H1 (cell line): Measurements from ENCODE around the gene RBM4B. TPM values are rescaled to one million over a fixed set of nuclear protein-coding genes. Genes with fewer than 3 reads are reported as not detected.

Source experiments
- CBX5 ChIP-seq: fragments of 300-800, 300-1000 bp; sonication (generic); IDR thresholded peaks from 2 replicates; pipeline ENCODE4 v1.7.1; 2016; ENCODE audit warnings: antibody characterized with exemption, low read length, low read depth
- CEBPB ChIP-seq: IDR thresholded peaks from 2 replicates; pipeline ENCODE4 v1.6.1; 2012; ENCODE audit warnings: low read depth, low read length
- EZH2 ChIP-seq: fragments of 200-600 bp; sonication (generic); IDR thresholded peaks from 2 replicates; pipeline ENCODE4 v1.7.1; 2012; ENCODE audit warnings: low read depth, mild to moderate bottlenecking, moderate library complexity, low read length, inconsistent platforms; ENCODE audit not compliant: severe bottlenecking
- HDAC2 ChIP-seq, 2 experiments: fragments of 300-600 bp in 1 of 2; sonication (generic) in 1 of 2; IDR thresholded peaks; 2 replicates each; pipeline ENCODE4 v1.6.1; 2011 to 2012; ENCODE audit warnings: low read depth in 2 of 2, low read length in 2 of 2, mild to moderate bottlenecking in 2 of 2, moderate library complexity in 2 of 2, borderline replicate concordance in 1 of 2, inconsistent platforms in 1 of 2
- KDM1A ChIP-seq: fragments of 200-600, 300-600 bp; sonication (generic); IDR thresholded peaks from 2 replicates; pipeline ENCODE4 v1.7.1; 2016; ENCODE audit warnings: mild to moderate bottlenecking, low read length, borderline replicate concordance
- KDM4A ChIP-seq: IDR thresholded peaks from one replicate; pipeline ENCODE4 v1.7.1; 2012; ENCODE audit warnings: low read depth, mild to moderate bottlenecking, moderate library complexity, low read length, inconsistent platforms; ENCODE audit not compliant: severe bottlenecking
- POLR2A ChIP-seq, 2 experiments: IDR thresholded peaks; 1 replicate in 1 of 2; 2 replicates in 1 of 2; pipeline ENCODE4 v1.6.1; 2011; ENCODE audit warnings: low read depth in 2 of 2, low read length in 2 of 2, mild to moderate bottlenecking in 2 of 2; ENCODE audit errors: control extremely low read depth in 1 of 2
- RXRA ChIP-seq: IDR thresholded peaks from 2 replicates; pipeline ENCODE4 v1.6.1; 2011; ENCODE audit warnings: low read depth, mild to moderate bottlenecking, low read length, moderate library complexity; ENCODE audit not compliant: insufficient read depth
- SIRT6 ChIP-seq: IDR thresholded peaks from one replicate; pipeline ENCODE4 v1.7.1; 2012; ENCODE audit warnings: low read length, inconsistent platforms
- SIX5 ChIP-seq: IDR thresholded peaks from 2 replicates; pipeline ENCODE4 v1.6.1; 2011; ENCODE audit warnings: mild to moderate bottlenecking, low read depth, low read length
- polyA plus RNA-seq, 7 experiments: library from polyadenylated mRNA; depleted of rRNA in 3 of 7; stranded (reverse) in 5 of 7; unstranded in 2 of 7; fragments of >200 nt in 5 of 7; fragments of 200-250 nt in 2 of 7; gene quantifications; 1 replicate in 5 of 7; 2 replicates in 1 of 7; 4 replicates in 1 of 7; pipeline versions ENCODE4 v1.2.1 to v1.2.3, GENCODE V29; 2011 to 2013; ENCODE audit warnings: missing spikeins in 2 of 7, mixed read lengths in 2 of 7
- total RNA-seq: library from RNA; stranded (reverse); fragmentation: NEBNext Ultra II Directional; extraction: Animal tissue kit (Norgen Biotek cat#: 25700); gene quantifications from 2 replicates; pipeline ENCODE4 v1.2.1, GENCODE V29; 2021
- TF ChIP-seq, protein P1 (sequence below): IDR thresholded peaks from 2 replicates; pipeline ENCODE4 v1.6.1; 2012; ENCODE audit warnings: low read length, inconsistent platforms
- TF ChIP-seq, protein P2 (sequence below), 3 experiments: IDR thresholded peaks; 1 replicate in 2 of 3; 2 replicates in 1 of 3; pipeline versions ENCODE4 v1.5.1 to v1.6.1; 2011; ENCODE audit warnings: low read length in 3 of 3, mild to moderate bottlenecking in 3 of 3, inconsistent platforms in 2 of 3, low read depth in 1 of 3, moderate library complexity in 1 of 3; ENCODE audit not compliant: insufficient read depth in 1 of 3; ENCODE audit errors: control extremely low read depth in 1 of 3

Gene RBM4B
- total and polyA plus RNA-seq, 2 of the 8 experiments (the other 6 are each of a cell fraction or from before 2014, with no cell fraction given): 27.5 to 30.5 TPM

DNA sequence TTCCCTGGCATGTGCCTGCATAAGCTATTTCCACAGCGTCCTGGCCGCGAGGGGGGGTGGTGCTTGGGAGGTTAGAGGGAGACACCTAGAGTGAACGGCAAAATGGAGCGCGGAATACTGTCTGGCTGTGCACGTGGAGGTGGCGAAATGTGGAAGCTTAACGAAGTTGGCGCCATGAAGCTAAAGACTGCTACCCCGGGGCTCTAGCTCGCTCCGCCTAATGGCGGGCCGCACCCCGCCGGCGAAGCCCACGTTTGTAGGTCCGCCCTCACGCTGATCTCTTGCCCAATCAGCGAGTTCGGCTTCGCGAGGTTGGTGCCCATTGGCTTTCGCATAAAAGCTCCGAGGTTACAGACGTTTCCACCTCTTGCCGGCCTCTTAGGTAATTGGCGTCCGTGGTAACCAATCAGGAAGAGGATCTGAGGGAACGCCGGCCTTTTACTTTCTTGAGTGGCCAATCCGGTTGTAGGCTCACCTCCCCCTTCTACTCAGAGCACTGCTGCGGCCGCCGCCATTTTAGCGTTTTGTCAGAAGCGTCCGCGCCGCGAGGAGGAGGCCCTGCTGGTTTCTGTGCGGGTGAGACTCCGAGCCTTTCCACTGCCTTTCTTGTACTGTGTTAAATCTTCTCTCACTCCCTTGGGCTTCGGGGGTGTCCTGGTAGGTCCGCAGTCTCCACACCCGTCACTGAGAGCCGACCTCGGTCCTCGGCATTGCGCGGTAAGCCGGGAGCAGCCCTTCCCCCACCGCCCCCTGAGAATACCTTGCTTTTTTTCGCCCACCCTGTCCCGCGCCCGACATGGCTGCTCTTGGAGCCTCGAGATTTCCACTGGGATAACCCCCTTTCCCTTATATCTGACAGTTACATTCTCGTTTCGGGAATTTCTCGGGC is 39.3 kb downstream of the RBM4B start, which contains the start of gene RBM4 (continued):
- TF ChIP-seq, protein P1, sequence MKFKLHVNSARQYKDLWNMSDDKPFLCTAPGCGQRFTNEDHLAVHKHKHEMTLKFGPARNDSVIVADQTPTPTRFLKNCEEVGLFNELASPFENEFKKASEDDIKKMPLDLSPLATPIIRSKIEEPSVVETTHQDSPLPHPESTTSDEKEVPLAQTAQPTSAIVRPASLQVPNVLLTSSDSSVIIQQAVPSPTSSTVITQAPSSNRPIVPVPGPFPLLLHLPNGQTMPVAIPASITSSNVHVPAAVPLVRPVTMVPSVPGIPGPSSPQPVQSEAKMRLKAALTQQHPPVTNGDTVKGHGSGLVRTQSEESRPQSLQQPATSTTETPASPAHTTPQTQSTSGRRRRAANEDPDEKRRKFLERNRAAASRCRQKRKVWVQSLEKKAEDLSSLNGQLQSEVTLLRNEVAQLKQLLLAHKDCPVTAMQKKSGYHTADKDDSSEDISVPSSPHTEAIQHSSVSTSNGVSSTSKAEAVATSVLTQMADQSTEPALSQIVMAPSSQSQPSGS: no peak; the same call in 1 of the 2 replicates
- TF ChIP-seq POLR2A (IDR thresholded peaks at IDR 0.05; ENCODE audit: control extremely low read depth in 1 of 2, low read depth in 2 of 2, low read length in 2 of 2) (peak; percentile 95 to 99), HDAC2 (IDR thresholded peaks at IDR 0.05; ENCODE audit: borderline replicate concordance in 1 of 2, low read depth in 2 of 2, low read length in 2 of 2) (peak in 1 of 2 experiments; percentile 6; a peak in 2 of 4 replicates), RXRA (no peak), KDM4A (peak; percentile 21), CBX5 (no peak), EZH2 (no peak), SIRT6 (no peak), CEBPB (peak; percentile 64), SIX5 (no peak), KDM1A (no peak)
- TF ChIP-seq, protein P2, sequence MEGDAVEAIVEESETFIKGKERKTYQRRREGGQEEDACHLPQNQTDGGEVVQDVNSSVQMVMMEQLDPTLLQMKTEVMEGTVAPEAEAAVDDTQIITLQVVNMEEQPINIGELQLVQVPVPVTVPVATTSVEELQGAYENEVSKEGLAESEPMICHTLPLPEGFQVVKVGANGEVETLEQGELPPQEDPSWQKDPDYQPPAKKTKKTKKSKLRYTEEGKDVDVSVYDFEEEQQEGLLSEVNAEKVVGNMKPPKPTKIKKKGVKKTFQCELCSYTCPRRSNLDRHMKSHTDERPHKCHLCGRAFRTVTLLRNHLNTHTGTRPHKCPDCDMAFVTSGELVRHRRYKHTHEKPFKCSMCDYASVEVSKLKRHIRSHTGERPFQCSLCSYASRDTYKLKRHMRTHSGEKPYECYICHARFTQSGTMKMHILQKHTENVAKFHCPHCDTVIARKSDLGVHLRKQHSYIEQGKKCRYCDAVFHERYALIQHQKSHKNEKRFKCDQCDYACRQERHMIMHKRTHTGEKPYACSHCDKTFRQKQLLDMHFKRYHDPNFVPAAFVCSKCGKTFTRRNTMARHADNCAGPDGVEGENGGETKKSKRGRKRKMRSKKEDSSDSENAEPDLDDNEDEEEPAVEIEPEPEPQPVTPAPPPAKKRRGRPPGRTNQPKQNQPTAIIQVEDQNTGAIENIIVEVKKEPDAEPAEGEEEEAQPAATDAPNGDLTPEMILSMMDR (IDR thresholded peaks at IDR 0.05; ENCODE audit: control extremely low read depth in 1 of 3, insufficient read depth in 1 of 3, low read depth in 1 of 3, low read length in 3 of 3): no peak
